Urinary bladder (tissue), 4 donors: ENCODE results near the gene UBE2J2. TPM values are rescaled to one million over a fixed set of nuclear protein-coding genes. Genes with fewer than 3 reads are reported as not detected.

ENCODE experiments used
- DNase-seq: peaks from one replicate; pipeline ENCODE4 v3.0.0-alpha.2; 2015; ENCODE audit errors: extremely low spot score
- H3K27ac ChIP-seq: one replicate; pipeline ENCODE4 v1.5.1; 2013; ENCODE audit warnings: low read depth, mild to moderate bottlenecking, moderate library complexity
- H3K36me3 ChIP-seq: one replicate; pipeline ENCODE4 v1.6.1; 2013; ENCODE audit warnings: mild to moderate bottlenecking, moderate library complexity; ENCODE audit not compliant: insufficient read depth
- H3K4me1 ChIP-seq: one replicate; pipeline ENCODE4 v1.6.1; 2013; ENCODE audit warnings: mild to moderate bottlenecking, moderate library complexity; ENCODE audit not compliant: insufficient read depth
- H3K4me3 ChIP-seq: one replicate; pipeline ENCODE4 v1.5.1; 2013; ENCODE audit warnings: low read depth, low read length
- WGBS: extraction: QIAGEN DNeasy Blood & Tissue Kit; methylation state at CpG from one replicate; pipeline ENCODE4 v1.1.7; 2013; 5-methylcytosine and 5-hydroxymethylcytosine counted together
- polyA plus RNA-seq: library from polyadenylated mRNA; stranded (reverse); fragments of 200-250 nt; gene quantifications from one replicate; pipeline ENCODE4 v1.2.3, GENCODE V29; 2013
- total RNA-seq: library from RNA; depleted of rRNA; stranded (reverse); fragments of >200 nt; gene quantifications from one replicate; pipeline ENCODE4 v1.2.3, GENCODE V29; 2014
- donor health status: healthy with polysubstance abuse.
- donor health status: healthy.

UBE2J2 gene
- total and polyA plus RNA-seq, 2 donors, result 36.3 to 47.0 TPM

GRCh38 chr1:1313500-1314236 lies 40.0 kb upstream of the UBE2J2 start:
- no peak for DNase-seq
- Histone ChIP-seq H3K4me3 (no peak overlapping the region), H3K36me3 (peaks cover 7% of the 10 kb centered on the region), H3K4me1 (no peaks in the 10 kb centered on the region), H3K27ac (no peak overlapping the region)
- WGBS, result 91% methylated on average over 37 of the region's 37 CpGs

- Histone ChIP-seq H3K36me3 (peaks cover 7% of the 10 kb centered on the region), H3K4me1 (no peaks in the 10 kb centered on the region), H3K4me3 (no peak overlapping the region), H3K27ac (no peak overlapping the region)
- DNase-seq, result no peak
- 90% methylated on average over 49 of the region's 49 CpGs for WGBS
These were observed 39.0 kb upstream of the UBE2J2 start for GRCh38 chr1:1312450-1313314.

- Histone ChIP-seq H3K4me3 (no peak overlapping the region), H3K4me1 (no peaks in the 10 kb centered on the region), H3K36me3 (peaks cover 7% of the 10 kb centered on the region), H3K27ac (no peak overlapping the region)
- no peak for DNase-seq
- 86% methylated on average over 22 of the region's 22 CpGs for WGBS
These were observed 37.8 kb upstream of the UBE2J2 start for GRCh38 chr1:1311107-1312104.

GRCh38 chr1:1310476-1311053 lies 36.9 kb upstream of the UBE2J2 start:
- 80% methylated on average over 21 of the region's 21 CpGs for WGBS
- no peaks in the 10 kb centered on the region for H3K4me1 ChIP-seq
- no peak for DNase-seq
- H3K27ac ChIP-seq, result no peak overlapping the region
- peaks cover 7% of the 10 kb centered on the region for H3K36me3 ChIP-seq
- H3K4me3 ChIP-seq, result no peak overlapping the region

GRCh38 chr1:1310109-1310385 lies 36.4 kb upstream of the UBE2J2 start:
- no peak for DNase-seq
- Histone ChIP-seq H3K4me3 (no peak overlapping the region), H3K36me3 (peaks cover 7% of the 10 kb centered on the region), H3K27ac (no peak overlapping the region), H3K4me1 (no peaks in the 10 kb centered on the region)
- WGBS, result 77% methylated on average over 3 of the region's 3 CpGs

GRCh38 chr1:1309251-1310108 lies 35.8 kb upstream of the UBE2J2 start:
- WGBS, result 31% methylated on average over 57 of the region's 57 CpGs

GRCh38 chr1:1308756-1309250 lies 35.1 kb upstream of the UBE2J2 start:
- DNase-seq, result no peak
- peak overlapping the region; percentile 79 for H3K4me3 ChIP-seq
- H3K36me3 ChIP-seq, result peaks cover 5% of the 10 kb centered on the region
- peak overlapping the region; percentile 83 for H3K27ac ChIP-seq
- no peaks in the 10 kb centered on the region for H3K4me1 ChIP-seq
- WGBS, result under 1% methylated on average over 66 of the region's 66 CpGs

More at GRCh38 chr1:1309251-1310108, 35.8 kb upstream of the UBE2J2 start:
- Histone ChIP-seq H3K27ac (peak overlapping the region; percentile 30), H3K4me1 (no peaks in the 10 kb centered on the region), H3K4me3 (peak overlapping the region; percentile 79), H3K36me3 (peaks cover 7% of the 10 kb centered on the region)
- DNase-seq, result no peak

- no peaks in the 10 kb centered on the region for H3K4me1 ChIP-seq
- H3K27ac ChIP-seq, result peak within 1 kb of the TSS; percentile 86
- WGBS, result under 1% methylated on average over 127 of the region's 131 CpGs
- peak; percentile 63 for DNase-seq
- H3K36me3 ChIP-seq, result peaks cover 5% of the 10 kb centered on the region
- peak within 1 kb of the TSS; percentile 79 for H3K4me3 ChIP-seq
These were observed 34.5 kb upstream of the UBE2J2 start, which contains the start of the genes ACAP3 and PUSL1 for GRCh38 chr1:1307923-1308755. ACAP3 (minus strand) TSS chr1:1307930; CDS start chr1:1307815, 115 bp downstream. PUSL1 (plus strand) TSS chr1:1308597; CDS start chr1:1308644, 47 bp downstream.

- DNase-seq, result no peak
- peak overlapping the region; percentile 86 for H3K27ac ChIP-seq
- no peaks in the 10 kb centered on the region for H3K4me1 ChIP-seq
- H3K4me3 ChIP-seq, result peak overlapping the region; percentile 79
- H3K36me3 ChIP-seq, result peaks cover 1% of the 10 kb centered on the region
- WGBS, result under 1% methylated on average over 83 of the region's 83 CpGs
These were observed 33.7 kb upstream of the UBE2J2 start for GRCh38 chr1:1307261-1307922.

GRCh38 chr1:1306661-1307260 lies 33.1 kb upstream of the UBE2J2 start:
- WGBS, result 28% methylated on average over 27 of the region's 27 CpGs
- no peak for DNase-seq
- peak overlapping the region; percentile 79 for H3K4me3 ChIP-seq
- no peaks in the 10 kb centered on the region for H3K36me3 ChIP-seq
- no peak overlapping the region for H3K27ac ChIP-seq
- H3K4me1 ChIP-seq, result no peaks in the 10 kb centered on the region
